ENCODE data around the gene FCHSD2.
"Not testable (repeated sequence)": the region's sequence is repeated elsewhere in the genome, so short reads cannot be mapped to it uniquely, and the experiment has no call there.

Gene FCHSD2

DNA sequence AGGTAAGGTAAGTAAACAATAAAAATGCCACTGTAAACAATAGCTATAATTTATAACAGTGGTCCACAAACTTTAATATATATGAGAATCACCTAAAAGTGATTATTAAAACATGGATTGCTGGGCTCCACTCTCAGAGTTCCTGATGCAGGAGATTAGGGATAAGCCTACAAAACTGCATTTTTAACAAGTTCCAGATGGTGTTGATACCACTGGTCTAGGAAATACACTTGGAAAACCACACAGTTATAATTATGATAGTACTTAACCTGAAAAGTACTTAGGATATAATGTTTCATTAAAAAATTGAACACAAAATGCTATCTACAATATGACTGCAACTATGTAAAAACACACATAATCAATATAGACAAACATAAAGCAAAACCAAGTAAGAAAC, 20.4 kb downstream of the FCHSD2 start:
- no peak for DNase-seq (ENCODE audit: low spot score)

DNA sequence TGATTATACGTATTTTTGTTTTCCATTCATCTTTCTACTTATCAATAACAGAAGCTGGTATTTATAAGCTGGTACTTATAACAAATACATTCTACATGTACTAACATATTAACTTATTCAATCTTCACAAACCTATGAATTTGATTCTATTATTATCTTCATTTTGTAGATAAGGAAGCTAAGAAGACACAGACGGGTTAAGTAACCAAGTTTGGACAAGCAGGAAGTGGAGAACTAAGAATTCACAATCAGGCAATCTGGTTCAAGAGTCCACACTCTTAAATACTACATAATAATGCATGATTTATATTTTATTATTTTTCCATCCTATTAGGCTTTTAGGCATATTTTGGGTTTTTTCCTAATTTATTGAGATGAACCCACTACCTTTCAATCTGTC, 25.0 kb downstream of the FCHSD2 start:
- no peak for DNase-seq (ENCODE audit: low spot score)

DNA sequence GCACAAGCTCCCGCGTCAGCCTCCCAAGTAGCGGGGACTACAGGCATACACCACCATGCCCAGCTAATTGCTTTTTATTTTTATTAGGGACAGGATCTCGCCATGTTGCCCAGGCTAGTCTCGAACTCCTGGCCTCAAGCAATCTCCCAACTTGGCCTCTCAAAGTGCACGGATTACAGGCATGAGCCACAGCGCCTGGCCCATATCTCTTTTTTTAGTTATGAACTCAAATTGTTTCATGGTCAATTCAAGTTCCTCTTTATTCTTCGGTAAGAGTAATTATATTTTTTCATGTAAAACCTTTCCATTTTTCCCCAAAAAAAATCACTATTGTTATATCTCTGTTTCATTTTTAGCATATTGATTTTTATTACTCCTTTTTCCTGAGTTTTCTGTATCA, 25.5 kb downstream of the FCHSD2 start:
- DNase-seq (ENCODE audit: low spot score) = no peak

DNA sequence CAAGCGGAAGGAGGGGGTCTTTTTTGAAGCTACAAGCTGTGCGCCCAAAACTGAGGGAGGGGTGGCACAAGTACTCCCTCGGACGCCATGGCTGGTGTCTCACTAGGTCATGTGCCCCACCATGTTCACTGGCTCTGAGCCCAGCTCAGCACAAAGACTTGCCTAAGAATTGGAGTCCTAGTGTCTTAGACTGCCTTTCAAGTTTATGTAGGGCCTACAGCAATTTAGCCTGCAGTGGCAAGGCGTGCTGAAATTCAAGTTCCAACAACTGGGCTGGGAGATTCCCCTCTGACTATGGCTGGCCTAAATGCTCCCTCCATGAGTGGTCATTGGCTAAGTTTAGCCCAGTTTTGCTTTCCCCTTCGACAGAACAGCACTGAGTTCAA, 27.3 kb downstream of the FCHSD2 start:
- DNase-seq (ENCODE audit: low spot score) = no peak

DNA sequence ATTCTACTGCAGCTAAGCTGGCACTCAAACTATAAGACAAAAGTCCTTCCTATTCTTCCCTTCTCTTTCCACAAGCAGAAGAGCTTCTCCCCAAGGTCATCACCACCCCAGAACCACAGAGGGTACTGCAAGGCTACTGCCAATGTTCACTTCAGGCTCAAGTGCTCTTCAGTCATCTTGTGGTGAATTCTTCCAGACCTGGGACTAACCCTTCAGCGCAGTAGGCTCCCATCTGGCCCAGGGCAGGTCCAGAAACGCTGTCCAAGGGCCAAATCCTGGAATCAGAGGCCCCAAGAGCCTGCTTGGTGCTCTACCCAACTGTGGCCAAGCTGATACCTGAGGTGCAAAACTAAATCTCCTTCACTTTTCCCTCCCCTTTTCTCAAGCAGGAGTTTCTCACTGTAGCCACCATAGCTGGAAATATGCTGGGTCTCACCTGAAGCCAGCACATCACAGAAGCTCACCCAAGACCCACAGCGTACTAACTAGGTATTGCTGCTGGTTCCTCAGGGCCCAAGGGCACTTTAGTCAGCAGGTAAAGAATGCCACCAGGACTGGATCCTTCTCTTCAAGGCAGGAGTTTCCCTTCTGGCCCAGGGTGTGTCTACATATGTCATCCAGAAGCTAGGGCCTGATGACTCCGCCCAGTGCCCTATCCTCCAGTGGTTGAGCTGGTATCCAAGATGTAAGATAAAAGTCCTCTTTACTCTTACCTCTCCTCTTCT, 27.8 kb downstream of the FCHSD2 start:
- no peak for DNase-seq (ENCODE audit: low spot score)

DNA sequence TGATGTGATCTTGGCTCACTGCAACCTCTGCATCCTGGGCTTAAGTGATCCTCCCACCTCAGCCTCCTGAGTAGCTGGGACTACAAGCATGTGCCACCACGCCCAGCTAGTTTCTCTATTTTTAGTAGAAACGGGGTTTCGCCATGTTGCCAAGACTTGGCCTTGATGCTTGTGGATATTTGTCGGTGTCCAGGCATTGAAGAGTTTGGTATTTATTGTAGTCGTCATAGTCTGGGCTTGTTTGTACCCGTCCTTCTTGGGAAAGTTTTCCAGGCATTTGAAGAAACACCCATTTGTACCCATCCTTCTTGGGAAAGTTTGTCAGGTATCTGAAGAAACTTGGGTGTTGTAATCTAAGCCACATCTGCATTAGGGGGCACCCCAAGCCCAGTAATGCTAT, 28.7 kb downstream of the FCHSD2 start:
- DNase-seq (ENCODE audit: low spot score) = no peak

DNA sequence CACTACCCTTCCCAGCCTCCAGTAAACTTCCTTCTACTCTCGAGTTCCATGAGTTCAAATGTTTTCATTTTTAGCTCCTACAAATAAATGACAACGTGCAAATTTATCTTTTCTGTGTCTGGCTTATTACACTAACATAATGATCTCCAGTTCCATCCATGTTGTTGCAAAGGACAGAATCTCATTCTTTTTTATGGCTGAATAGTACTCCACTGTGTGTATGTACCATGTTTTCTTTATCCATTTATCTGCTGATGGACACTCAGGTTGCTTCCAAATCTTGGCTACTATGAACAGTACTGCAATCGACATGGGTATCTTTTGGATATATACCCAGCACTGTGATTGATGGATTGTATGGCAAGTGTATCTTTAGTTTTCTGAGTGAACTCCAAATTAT, 34.5 kb downstream of the FCHSD2 start:
- DNase-seq (ENCODE audit: low spot score) = no peak

DNA sequence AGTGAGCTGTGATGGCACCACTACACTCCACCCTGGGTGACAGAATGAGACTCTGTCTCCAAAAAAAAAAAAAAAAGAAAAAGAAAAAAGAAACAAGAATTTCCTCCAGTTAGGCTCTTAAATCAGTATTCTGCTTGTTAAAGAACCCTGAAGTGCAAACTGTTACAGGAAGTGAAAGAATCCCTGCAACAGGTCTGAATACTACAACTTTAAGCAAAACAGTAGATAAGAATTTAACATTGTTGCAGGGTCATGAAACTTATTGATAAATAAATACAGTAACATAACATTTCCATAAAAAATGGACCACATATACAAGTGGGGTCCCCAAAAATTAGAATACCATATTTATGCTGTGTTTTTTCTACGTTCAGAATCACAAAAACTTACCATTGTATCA, 35.8 kb downstream of the FCHSD2 start:
- DNase-seq (ENCODE audit: low spot score) = no peak

DNA sequence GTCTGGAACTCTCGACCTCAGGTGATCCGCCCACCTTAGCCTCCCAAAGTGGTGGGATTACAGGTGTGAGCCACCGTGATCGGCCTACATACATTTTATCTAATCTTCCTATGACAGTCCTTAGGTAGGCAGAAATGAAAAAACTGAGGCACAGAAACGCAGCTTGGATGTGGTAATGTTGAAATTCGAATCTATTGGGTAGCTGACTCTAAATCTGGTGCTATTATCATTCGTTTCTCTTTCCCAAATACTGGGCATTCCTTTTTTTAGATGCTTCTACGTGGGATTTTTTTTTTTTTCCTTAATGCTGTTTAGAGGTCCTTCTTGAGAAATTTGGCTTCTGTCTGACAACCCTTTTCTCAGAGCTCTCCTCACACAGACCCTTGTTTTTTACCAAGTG, 41.5 kb downstream of the FCHSD2 start:
- DNase-seq (ENCODE audit: low spot score) = no peak

DNA sequence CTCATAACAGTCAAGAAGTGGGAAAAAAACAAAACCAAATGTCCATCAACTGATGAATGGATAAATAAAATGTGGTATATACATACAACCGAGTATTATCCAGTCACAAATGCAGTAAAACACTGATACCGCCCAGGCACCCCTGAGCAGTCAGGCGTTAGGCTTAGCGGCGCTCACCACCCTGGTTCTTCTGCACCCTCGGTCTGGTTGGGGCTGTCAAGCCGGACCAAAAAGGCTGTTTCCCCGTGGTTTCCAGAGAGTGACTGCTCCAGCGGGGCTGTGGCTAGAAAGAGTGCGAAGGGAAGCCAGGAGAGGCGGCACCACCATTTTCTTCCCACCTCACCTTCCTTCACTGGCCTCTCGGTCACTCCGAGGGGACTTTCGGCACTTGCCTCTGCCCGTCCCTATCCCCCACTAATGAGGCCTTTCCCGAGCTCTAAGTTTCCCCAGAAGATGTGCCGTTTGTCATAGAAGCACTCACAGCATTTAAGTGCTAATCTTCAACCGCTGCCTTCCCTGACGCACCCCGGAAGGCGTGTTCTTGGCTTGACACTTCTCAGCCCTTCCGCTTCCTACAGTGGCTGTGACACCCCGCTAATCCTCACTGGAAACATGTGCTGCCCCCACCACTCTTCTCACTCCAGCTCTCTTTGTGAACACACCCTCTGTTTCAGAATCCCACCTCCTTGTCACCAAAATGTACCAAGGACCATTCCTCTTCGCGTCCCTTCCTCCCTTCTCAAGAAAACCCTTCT, 42.4 kb downstream of the FCHSD2 start:
- no peak for DNase-seq (ENCODE audit: low spot score)

DNA sequence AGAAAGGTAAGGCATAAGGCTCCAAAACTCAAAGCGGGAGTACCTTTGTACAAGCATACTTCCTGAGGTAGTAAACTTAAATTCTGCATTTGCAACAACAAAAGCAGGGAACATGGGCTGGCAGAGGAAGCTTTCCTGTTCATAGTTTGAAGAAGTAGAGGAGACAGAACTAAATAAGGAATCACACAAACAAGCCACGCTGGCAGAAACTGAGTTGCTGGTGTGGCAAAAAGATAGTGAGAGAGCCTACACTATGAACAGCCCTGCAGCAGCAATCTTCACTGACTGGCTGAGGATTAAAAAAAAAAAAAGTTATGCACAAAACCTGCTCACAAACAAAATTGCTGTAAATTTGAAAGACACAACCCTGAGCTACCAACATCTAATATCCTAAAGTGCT, 46.5 kb downstream of the FCHSD2 start:
- DNase-seq (ENCODE audit: low spot score) = peak; percentile 38

DNA sequence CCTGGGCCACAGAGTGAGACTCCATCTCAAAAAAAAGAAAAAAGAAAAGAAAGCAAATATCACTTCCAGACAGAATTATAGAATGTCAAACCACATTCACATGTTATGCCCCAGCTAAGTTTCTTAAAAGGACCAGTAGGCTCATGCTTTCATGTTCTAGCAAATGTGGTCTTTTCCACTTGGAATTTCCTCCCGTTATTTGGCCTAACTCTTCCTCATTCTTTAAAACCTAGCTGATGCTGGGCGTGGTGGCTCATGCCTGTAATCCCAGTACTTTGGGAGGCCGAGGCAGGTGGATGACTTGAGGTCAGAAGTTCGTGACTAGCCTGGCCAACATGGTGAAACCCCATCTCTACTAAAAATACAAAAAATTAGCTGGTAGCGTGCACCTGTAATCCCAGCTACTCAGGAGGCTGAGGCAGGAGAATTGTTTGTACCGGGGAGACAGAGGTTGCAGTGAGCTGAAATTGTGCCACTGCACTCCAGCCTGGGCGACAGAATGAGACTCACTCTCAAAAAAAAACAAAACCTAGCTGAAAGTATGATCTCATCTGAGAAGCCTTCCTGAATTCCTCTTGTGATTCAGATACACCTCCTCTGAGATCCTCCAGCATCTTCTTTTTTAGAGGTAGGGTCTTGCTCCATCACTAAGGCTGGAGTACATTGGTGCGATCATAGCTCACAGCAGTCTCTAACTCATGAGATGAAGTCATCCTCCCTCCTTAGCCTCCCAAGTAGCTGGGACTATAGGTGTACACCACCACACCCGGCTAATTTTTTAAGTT, 50.4 kb downstream of the FCHSD2 start:
- DNase-seq (ENCODE audit: low spot score) = no peak

DNA sequence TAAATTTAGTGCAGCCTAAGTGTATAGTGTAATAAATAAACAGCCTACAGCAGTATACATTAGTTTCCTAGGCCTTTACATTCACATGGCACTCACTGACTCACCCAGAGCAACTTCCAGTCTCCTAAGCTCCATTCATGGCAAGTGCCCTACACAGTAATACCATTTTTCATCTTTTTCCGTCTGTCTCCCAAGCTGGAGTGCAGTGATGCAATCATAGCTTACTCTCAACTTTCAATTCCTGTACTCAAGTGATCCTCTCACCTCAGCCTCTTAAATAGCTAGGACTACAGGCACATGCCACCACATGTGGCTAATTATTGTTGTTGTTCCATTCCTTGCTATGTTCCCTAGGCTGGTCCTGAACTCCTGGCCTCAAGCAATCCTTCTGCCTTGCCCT, 54.4 kb downstream of the FCHSD2 start:
- DNase-seq (ENCODE audit: low spot score) = no peak

DNA sequence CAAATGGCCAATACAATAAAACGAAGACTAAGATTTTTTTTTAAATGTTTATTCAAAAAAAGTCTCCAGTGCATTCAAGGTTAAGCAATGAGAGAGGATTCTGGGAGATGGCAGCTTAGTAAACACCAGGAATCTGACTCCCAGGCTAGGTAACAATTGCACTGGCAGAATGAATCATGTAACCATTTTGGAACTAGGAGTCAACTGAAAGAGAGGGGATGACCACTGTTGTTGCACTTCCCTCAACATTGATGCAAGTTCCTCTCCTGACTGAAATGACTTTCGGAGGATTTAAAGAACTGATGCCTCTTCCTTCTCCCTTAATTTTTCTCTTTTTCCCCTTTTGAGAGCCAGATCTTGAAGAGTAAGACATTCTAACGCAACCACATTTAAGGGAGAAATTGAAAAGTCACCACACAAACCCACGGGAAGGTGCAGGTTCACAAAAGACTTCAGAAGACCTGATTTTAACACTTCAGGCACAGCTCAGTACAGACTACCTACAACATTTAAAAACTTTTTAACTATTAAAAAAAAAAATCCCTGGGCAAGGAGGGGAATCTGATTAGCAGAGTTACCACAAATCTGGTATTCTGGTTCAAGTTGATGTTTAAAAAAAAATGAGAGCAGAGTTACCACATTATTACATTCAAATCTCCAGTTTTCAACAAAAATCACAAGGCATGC, 56.8 kb downstream of the FCHSD2 start:
- peak; percentile 16 for DNase-seq (ENCODE audit: low spot score)

DNA sequence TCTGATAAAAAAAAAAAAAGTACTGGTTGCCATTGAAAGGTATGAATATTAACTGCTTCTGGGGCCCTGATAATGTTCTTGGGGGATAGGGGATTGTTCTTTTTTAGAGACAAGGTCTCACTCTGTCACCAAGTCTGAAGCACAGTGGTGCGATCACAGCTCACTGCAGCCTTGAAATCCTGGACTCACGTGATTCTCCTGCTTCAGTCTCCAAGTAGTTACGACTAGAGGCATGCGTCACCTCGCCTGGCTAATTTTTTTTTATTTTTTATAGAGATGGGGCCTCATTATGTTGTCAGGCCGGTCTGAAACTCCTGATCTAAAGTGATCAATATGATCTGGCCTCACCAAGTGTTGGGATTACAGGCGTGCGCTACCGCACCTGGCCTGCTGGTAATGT, 63.5 kb downstream of the FCHSD2 start:
- no peak for DNase-seq (ENCODE audit: low spot score)

DNA sequence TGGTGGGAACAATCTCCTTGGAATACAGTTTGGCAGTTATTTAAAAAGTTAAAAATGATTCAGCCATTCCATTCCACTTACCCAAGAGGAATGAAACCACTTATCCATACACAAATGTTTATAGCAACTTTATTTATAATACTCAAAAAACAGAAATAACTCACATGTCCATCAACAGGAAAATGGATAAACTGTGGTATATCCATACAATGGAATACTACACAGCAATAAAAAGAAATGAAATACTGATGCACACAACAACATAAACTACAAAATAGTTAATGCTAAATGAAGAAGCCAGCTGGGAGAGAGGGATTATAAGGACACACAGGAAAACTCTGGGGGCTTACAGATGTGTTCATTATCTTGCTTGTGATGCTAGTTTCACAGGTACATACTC, 64.7 kb downstream of the FCHSD2 start:
- no peak for DNase-seq (ENCODE audit: low spot score)

DNA sequence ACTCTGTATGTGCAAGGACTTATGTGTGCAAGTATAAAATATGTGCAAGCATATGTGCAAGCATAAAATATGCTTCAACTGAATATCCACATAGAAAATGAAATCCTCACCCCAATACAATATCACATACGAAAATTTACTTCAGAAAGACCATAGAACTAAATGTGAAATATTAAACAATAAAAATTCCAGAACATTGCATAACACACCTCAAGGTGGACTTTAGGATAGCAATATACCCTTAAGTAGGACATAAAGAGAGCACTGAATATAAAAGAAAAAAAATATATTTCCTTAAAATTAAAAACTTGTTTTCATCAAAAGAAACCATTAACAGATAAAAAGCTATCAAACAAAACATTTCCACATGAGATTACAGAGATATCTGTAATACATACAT, 67.8 kb downstream of the FCHSD2 start:
- DNase-seq (ENCODE audit: low spot score) = no peak

DNA sequence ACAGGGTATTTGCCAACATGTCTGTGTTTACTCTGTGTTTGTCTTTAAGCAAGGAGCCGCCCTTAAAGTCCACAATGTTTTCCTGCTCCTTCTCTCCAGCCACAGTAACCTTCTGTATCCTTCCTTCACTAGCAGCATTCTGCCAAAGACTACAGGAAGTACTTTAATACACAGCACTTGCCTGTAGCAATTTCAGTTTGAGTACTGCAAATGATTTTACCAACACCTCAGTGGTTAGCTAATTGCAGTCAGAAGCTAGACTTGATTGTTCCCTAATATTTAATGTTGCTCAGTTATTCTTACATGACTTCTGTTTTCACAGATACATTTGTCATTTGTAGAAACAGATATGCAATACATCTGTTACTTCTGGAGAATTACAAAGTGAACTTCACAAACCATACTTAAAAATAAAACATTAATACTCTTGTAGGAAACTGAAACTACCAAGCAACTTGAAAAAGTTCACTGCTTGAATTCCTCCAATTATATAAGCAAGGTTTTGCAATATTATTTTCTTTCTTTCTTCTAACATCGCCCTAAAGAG, 69.1 kb downstream of the FCHSD2 start:
- DNase-seq (ENCODE audit: low spot score) = no peak

DNA sequence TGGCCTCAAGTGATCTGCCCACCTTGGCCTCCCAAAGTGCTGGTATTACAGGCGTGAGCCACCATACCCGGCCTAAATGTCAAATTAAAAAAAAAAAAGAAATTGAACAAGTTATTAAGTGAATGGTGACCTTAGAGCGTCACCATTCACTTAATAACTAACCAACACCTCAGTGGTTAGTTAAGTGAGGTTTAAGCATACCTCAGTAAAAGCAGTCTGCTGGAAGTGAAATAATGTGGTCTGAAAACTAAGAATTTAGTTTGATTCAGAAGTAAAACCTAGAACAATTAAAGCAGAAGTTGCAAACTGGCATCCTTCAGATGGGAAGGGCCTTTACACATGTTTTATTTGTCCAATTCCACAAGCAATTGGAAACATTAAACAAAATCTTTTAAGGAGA, 71.5 kb downstream of the FCHSD2 start:
- DNase-seq (ENCODE audit: low spot score) = no peak

DNA sequence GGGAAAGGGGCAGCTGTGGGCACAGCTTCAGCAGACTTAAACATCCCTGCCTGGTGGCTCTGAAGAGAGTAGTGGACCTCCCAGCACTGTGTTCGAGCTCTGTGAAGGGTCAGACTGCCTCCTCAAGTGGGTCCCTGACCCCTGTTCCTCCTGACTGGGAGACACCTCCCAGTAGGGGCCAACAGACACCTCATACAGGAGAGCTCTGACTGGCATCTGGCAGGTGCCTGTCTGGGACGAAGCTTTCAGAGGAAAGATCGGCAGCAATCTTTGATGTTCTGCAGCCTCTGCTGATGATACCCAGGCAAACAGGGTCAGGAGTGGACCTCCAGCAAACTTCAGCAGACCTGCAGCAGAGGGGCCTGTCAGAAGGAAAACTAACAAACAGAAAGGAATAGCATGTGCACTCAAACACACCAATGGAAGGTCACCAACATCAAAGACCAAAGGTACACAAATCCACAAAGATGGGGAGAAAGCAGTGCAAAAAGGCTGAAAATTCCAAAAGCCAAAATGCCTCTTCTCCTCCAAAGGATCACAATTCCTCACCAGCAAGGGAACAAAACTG, 80.2 kb downstream of the FCHSD2 start:
- not testable (repeated sequence) for DNase-seq (ENCODE audit: low spot score)

DNA sequence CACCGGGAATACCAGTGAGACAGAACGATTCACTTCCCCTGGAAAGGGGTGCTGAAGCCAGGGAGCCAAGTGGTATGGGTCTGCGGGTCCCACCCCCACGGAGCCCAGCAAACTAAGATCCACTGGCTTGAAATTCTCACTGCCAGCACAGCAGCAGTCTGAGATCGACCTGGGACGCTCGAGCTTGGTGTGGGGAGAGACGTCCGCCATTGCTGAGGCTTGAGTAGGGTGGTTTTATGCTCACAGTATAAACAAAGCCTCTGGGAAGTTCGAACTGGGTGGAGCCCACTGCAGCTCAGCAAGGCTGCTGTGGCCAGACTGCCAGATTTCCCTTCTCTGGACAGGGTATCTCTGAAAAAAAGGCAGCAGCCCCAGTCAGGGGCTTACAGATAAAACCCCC, 80.7 kb downstream of the FCHSD2 start:
- DNase-seq (ENCODE audit: low spot score) = not testable (repeated sequence)

DNA sequence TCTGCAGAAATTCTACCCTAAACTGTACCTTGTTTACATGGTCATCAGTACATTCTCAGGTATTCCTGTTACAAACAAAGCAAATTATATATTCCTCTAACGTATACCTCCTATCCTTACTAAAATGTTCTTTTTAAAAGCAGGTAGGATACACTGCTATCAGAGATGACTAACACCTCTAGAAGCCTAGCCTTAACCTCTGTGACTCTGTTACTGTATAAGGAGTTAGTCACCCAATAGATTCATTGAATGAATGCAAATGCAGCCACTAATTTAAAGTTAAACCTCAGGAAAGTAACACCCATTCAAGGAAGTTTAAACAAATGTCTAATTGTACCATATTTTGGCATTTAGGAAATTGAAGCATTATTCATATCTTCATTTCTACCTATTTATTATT, 82.2 kb downstream of the FCHSD2 start:
- no peak for DNase-seq (ENCODE audit: low spot score)

All from putamen (tissue), 1 donor.